K562 (cell line): ENCODE results near the gene EML3. TPM values are rescaled to one million over a fixed set of nuclear protein-coding genes. Genes with fewer than 3 reads are reported as not detected.

Experiments
- ASH1L ChIP-seq: fragments of 450-650 bp; IDR thresholded peaks from 2 replicates; pipeline ENCODE4 v1.6.1; 2018; ENCODE audit warnings: borderline replicate concordance, mild to moderate bottlenecking, low read depth; ENCODE audit not compliant: partially characterized antibody
- BRD4 ChIP-seq: fragments of 200-600 bp; sonication (generic); IDR thresholded peaks from 2 replicates; pipeline ENCODE4 v1.6.1; 2017; ENCODE audit warnings: inconsistent platforms
- KLF10 ChIP-seq: fragments of 250-450 bp; sonication (Bioruptor Pico); IDR thresholded peaks from 2 replicates; pipeline ENCODE4 v1.6.1; 2021; ENCODE audit warnings: matching md5 sums
- NKRF ChIP-seq: fragments of 450-650 bp; IDR thresholded peaks from 2 replicates; pipeline ENCODE4 v1.6.1; 2016; ENCODE audit warnings: borderline replicate concordance
- ZFP91 ChIP-seq: sonication (generic); formaldehyde crosslinking; IDR thresholded peaks from 2 replicates; pipeline ENCODE4 v1.8.0; 2022; ENCODE audit warnings: mild to moderate bottlenecking, missing genetic modification reagents
- ZFX ChIP-seq: sonication (generic); formaldehyde crosslinking; IDR thresholded peaks from 2 replicates; pipeline ENCODE4 v1.8.0; 2022; ENCODE audit warnings: mild to moderate bottlenecking, missing genetic modification reagents, moderate library complexity
- ZNF24 ChIP-seq: fragments of 450-650 bp; IDR thresholded peaks from 2 replicates; pipeline ENCODE4 v1.6.1; 2016
- ZNF436 ChIP-seq: fragments of 250-450, 450-650 bp; sonication (Bioruptor Pico); formaldehyde crosslinking; IDR thresholded peaks from 2 replicates; pipeline ENCODE4 v1.7.0; 2020; ENCODE audit warnings: mild to moderate bottlenecking
- ZNF57 ChIP-seq: fragments of 450-650 bp; formaldehyde crosslinking; IDR thresholded peaks from 2 replicates; pipeline ENCODE4 v1.4.0; 2020; ENCODE audit warnings: mild to moderate bottlenecking, moderate library complexity
- ZNF639 ChIP-seq, 2 experiments: fragments of 200-800 bp in 1 of 2; sonication (Bioruptor generic) in 1 of 2; sonication (generic) in 1 of 2; formaldehyde crosslinking in 1 of 2; IDR thresholded peaks in 1 of 2; conservative IDR thresholded peaks in 1 of 2; 2 replicates each; pipeline versions ENCODE4 v1.5.0 to v1.6.1; 2016 to 2020; ENCODE audit warnings: missing compliant biosample characterization in 1 of 2, missing genetic modification characterization in 1 of 2, missing genetic modification reagents in 1 of 2
- polyA plus RNA-seq, 8 experiments: library from polyadenylated mRNA; depleted of rRNA in 4 of 8; stranded (reverse) in 5 of 8; unstranded in 3 of 8; fragments of >200 nt; fragmentation: Nextera tagmentation in 2 of 8; fragmentation: Illumina TruSeq in 1 of 8; extraction: Ambion mirVana in 2 of 8; extraction: Trizol in 1 of 8; gene quantifications; 2 replicates each; pipeline versions ENCODE4 v1.2.1 to v1.2.3, GENCODE V29; 2011 to 2014; ENCODE audit warnings: inconsistent platforms in 1 of 8, missing spikeins in 1 of 8
- total RNA-seq, 7 experiments: library from RNA; depleted of rRNA in 6 of 7; stranded (reverse); fragments of >200 nt in 6 of 7; fragmentation: Illumina TruSeq in 2 of 7; extraction: Trizol in 2 of 7; gene quantifications; 2 replicates each; pipeline versions ENCODE4 v1.2.1 to v1.2.3, GENCODE V29; 2011 to 2021; ENCODE audit warnings: low replicate concordance in 1 of 7
- TF ChIP-seq, protein P1 (sequence below): IDR thresholded peaks from 2 replicates; pipeline ENCODE4 v1.6.1; 2011; ENCODE audit not compliant: insufficient read length; ENCODE audit errors: extremely low read depth
- TF ChIP-seq, protein P2 (sequence below): fragments of 450-650 bp; IDR thresholded peaks from 2 replicates; pipeline ENCODE4 v1.6.1; 2016; ENCODE audit warnings: low read depth

EML3 gene
- total and polyA plus RNA-seq, 9 of the 15 experiments (the other 6 are each of a cell fraction or from before 2014, with no cell fraction given) = 0.32 to 90.5 (median 26.4) TPM

DNA sequence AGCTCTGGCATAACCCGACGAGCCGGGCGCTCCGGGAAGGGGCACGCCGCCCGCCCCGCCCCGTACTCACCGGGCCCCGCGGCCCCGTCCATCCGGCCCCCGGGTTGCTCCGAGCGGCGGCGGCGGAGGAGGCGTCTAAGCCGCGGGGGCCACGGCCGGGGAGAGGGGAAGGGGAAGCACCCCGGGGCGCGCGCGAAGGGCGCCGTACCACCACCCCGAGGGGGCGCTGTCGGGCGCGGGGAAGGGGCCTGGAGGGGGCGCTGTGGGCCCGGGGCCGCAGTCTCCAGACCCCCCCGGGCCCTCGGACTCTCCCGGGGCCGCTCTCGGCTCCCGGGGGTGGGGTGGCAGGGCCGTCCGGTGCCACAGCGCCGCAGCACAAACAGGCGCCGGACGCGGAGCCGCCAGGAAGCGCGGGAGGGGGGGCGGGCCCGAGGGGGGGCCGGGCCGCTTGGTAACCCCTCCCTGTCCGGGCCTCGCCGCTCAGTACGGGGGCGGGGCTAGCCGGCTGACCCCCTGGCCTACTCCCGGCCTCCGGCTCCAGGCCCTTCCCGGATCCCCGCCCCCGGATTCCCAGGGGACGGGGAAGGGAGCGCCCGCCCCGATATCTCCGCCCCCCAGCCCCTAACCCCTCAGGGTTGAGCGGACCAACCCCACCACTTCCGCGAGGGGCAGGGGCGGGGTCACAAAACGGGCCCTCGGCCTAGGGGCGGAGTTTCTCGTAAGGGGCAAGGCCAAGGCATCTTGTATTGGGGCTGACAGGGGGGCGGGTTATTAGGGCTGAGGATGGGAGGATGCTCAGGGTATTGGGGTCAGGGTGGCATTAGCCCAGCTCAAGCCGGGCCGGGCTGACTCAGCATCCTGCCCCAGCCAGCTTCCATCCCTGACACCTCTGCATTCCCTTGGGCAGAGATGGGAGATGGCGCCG lies at the start of gene EML3, which contains the start of gene ROM1 (continued):
- TF ChIP-seq, protein P1, sequence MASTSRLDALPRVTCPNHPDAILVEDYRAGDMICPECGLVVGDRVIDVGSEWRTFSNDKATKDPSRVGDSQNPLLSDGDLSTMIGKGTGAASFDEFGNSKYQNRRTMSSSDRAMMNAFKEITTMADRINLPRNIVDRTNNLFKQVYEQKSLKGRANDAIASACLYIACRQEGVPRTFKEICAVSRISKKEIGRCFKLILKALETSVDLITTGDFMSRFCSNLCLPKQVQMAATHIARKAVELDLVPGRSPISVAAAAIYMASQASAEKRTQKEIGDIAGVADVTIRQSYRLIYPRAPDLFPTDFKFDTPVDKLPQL = no peak
- TF ChIP-seq ZNF436 (CRISPR knock-in tag) = no peak
- no peak for TF ChIP-seq KLF10 (CRISPR knock-in tag)
- no peak for TF ChIP-seq NKRF
- TF ChIP-seq BRD4 = no peak
- TF ChIP-seq ASH1L = no peak
- TF ChIP-seq ZNF24 = no peak
- TF ChIP-seq, protein P2, sequence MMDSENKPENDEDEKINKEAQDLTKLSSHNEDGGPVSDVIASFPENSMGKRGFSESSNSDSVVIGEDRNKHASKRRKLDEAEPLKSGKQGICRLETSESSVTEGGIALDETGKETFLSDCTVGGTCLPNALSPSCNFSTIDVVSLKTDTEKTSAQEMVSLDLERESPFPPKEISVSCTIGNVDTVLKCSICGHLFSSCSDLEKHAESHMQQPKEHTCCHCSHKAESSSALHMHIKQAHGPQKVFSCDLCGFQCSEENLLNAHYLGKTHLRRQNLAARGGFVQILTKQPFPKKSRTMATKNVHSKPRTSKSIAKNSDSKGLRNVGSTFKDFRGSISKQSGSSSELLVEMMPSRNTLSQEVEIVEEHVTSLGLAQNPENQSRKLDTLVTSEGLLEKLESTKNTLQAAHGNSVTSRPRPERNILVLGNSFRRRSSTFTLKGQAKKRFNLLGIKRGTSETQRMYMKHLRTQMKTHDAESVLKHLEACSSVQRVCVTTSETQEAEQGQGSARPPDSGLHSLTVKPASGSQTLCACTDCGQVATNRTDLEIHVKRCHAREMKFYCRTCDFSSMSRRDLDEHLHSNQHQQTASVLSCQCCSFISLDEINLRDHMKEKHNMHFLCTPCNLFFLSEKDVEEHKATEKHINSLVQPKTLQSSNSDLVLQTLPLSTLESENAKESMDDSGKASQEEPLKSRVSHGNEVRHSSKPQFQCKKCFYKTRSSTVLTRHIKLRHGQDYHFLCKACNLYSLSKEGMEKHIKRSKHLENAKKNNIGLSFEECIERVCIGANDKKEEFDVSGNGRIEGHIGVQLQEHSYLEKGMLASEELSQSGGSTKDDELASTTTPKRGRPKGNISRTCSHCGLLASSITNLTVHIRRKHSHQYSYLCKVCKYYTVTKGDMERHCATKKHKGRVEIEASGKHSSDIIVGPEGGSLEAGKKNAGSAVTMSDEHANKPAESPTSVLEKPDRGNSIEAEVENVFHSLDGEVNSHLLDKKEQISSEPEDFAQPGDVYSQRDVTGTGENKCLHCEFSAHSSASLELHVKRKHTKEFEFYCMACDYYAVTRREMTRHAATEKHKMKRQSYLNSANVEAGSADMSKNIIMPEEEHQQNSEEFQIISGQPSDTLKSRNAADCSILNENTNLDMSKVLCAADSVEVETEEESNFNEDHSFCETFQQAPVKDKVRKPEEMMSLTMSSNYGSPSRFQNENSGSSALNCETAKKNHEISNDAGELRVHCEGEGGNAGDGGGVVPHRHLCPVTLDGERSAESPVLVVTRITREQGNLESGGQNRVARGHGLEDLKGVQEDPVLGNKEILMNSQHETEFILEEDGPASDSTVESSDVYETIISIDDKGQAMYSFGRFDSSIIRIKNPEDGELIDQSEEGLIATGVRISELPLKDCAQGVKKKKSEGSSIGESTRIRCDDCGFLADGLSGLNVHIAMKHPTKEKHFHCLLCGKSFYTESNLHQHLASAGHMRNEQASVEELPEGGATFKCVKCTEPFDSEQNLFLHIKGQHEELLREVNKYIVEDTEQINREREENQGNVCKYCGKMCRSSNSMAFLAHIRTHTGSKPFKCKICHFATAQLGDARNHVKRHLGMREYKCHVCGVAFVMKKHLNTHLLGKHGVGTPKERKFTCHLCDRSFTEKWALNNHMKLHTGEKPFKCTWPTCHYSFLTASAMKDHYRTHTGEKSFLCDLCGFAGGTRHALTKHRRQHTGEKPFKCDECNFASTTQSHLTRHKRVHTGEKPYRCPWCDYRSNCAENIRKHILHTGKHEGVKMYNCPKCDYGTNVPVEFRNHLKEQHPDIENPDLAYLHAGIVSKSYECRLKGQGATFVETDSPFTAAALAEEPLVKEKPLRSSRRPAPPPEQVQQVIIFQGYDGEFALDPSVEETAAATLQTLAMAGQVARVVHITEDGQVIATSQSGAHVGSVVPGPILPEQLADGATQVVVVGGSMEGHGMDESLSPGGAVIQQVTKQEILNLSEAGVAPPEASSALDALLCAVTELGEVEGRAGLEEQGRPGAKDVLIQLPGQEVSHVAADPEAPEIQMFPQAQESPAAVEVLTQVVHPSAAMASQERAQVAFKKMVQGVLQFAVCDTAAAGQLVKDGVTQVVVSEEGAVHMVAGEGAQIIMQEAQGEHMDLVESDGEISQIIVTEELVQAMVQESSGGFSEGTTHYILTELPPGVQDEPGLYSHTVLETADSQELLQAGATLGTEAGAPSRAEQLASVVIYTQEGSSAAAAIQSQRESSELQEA = no peak
- TF ChIP-seq ZFX (CRISPR knock-in tag) = peak; percentile 48; the same call in 1 of the 2 replicates
- TF ChIP-seq ZFP91 (CRISPR knock-in tag) = no peak
- TF ChIP-seq ZNF57 (CRISPR knock-in tag) = no peak
- peak in 1 of 2 experiments; percentile 98; a peak in 2 of 4 replicates for TF ChIP-seq ZNF639 (CRISPR knock-in tag; conservative IDR thresholded peaks at IDR 0.05 in 1 of 2, IDR thresholded peaks at IDR 0.05 in 1 of 2)
